ENCODE results near the gene COX4I1. TPM values are rescaled to one million over a fixed set of nuclear protein-coding genes. Genes with fewer than 3 reads are reported as not detected.

COX4I1 gene
- total and polyA plus RNA-seq, 7 experiments from 2014 or later, result 479 to 1,303 (median 677) TPM

GRCh38 chr16:85794696-85795095 is 4.8 kb upstream of the COX4I1 start:
- Histone ChIP-seq H3K27me3 (ENCODE audit: control insufficient read depth in 2 of 2, insufficient read depth in 2 of 2, low read length in 2 of 2) (no peaks in the 10 kb centered on the region), H3K4me1 (ENCODE audit: control insufficient read depth in 2 of 2, insufficient read depth in 2 of 2, low read length in 2 of 2) (peaks cover 16 to 22% of the 10 kb centered on the region in 2 donors), H3K9me3 (ENCODE audit: control insufficient read depth in 2 of 3, low read length in 3 of 3) (no peaks in the 10 kb centered on the region), H3K27ac (ENCODE audit: low read depth, low read length) (no peak overlapping the region), H3K4me3 (ENCODE audit: low read length) (no peak overlapping the region), H3K36me3 (ENCODE audit: control insufficient read depth in 2 of 3, insufficient read depth in 3 of 3, low read length in 3 of 3) (peaks cover 0 to 65% (median 5%) of the 10 kb centered on the region in 3 experiments)
- ATAC-seq (no peak), DNase-seq (no peak)
- Mint-ChIP-seq H3K27me3 (no peaks in the 10 kb centered on the region), H3K36me3 (peaks cover 18 to 64% (median 39%) of the 10 kb centered on the region in 5 donors), H3K4me3 (no peak overlapping the region), H3K4me1 (peaks cover 32 to 83% (median 71%) of the 10 kb centered on the region in 7 donors), H3K27ac (peak overlapping the region in 3 of 9 donors; percentile 21 to 47 (median 25)), H3K9me3 (peaks cover 0 to 5% (median 0%) of the 10 kb centered on the region in 11 donors)
- intact Hi-C loops (cut with micrococcal nuclease), result loop anchor here in 1 of 2 donors (5.0 kb wide), 3 partner anchors 107 to 767 kb away; partner anchors contain the start of genes GINS2 and KIAA0513
- ChIA-PET POLR2A (no interaction called here), CTCF (no interaction called here)

- Histone ChIP-seq H3K4me1 (ENCODE audit: control insufficient read depth in 2 of 2, insufficient read depth in 2 of 2, low read length in 2 of 2) (peaks cover 18 to 26% of the 10 kb centered on the region in 2 donors), H3K36me3 (ENCODE audit: control insufficient read depth in 2 of 3, insufficient read depth in 3 of 3, low read length in 3 of 3) (peaks cover 0 to 68% (median 5%) of the 10 kb centered on the region in 3 experiments), H3K9me3 (ENCODE audit: control insufficient read depth in 2 of 3, low read length in 3 of 3) (no peaks in the 10 kb centered on the region), H3K27ac (ENCODE audit: low read depth, low read length) (no peak overlapping the region), H3K4me3 (ENCODE audit: low read length) (no peak overlapping the region), H3K27me3 (ENCODE audit: control insufficient read depth in 2 of 2, insufficient read depth in 2 of 2, low read length in 2 of 2) (no peaks in the 10 kb centered on the region)
- peak overlapping the region in 3 of 10 donors; percentile 61 to 90 (median 75) for H3K4me3 Mint-ChIP-seq
- peak overlapping the region in 6 of 9 donors; percentile 16 to 57 (median 34) for H3K27ac Mint-ChIP-seq
- H3K9me3 Mint-ChIP-seq, result peaks cover 0 to 5% (median 0%) of the 10 kb centered on the region in 11 donors
- CTCF ChIA-PET, result no interaction called here
- POLR2A ChIA-PET, result no interaction called here
- peaks cover 35 to 84% (median 72%) of the 10 kb centered on the region in 7 donors for H3K4me1 Mint-ChIP-seq
- H3K36me3 Mint-ChIP-seq, result peaks cover 17 to 53% (median 36%) of the 10 kb centered on the region in 5 donors
- intact Hi-C loops (cut with micrococcal nuclease), result loop anchor here in 1 of 2 donors (5.0 kb wide), 3 partner anchors 109 to 769 kb away; partner anchors contain the start of genes GINS2 and KIAA0513
- DNase-seq (no peak), ATAC-seq (no peak)
- no peaks in the 10 kb centered on the region for H3K27me3 Mint-ChIP-seq
Measured at GRCh38 chr16:85796152-85796551, 3.3 kb upstream of the COX4I1 start.

GRCh38 chr16:85796599-85796998 is 2.9 kb upstream of the COX4I1 start:
- CTCF ChIA-PET, result no interaction called here
- intact Hi-C loops (cut with micrococcal nuclease), result loop anchor here in 1 of 2 donors (5.0 kb wide), 3 partner anchors 109 to 769 kb away; partner anchors contain the start of genes GINS2 and KIAA0513
- peak overlapping the region in 5 of 9 donors; percentile 29 to 57 (median 51) for H3K27ac Mint-ChIP-seq

GRCh38 chr16:85798283-85798776 is 1.2 kb upstream of the COX4I1 start:
- peak overlapping the region; percentile 25 to 90 (median 57) for H3K27ac Mint-ChIP-seq
- peak overlapping the region; percentile 81 for H3K4me3 ChIP-seq (ENCODE audit: low read length)
- peaks cover 18 to 26% of the 10 kb centered on the region in 2 donors for H3K4me1 ChIP-seq (ENCODE audit: control insufficient read depth in 2 of 2, insufficient read depth in 2 of 2, low read length in 2 of 2)
- no peak for ATAC-seq
- peaks cover 0 to 2% (median 0%) of the 10 kb centered on the region in 11 donors for H3K9me3 Mint-ChIP-seq
- H3K4me3 Mint-ChIP-seq, result peak overlapping the region; percentile 82 to 94 (median 88)
- DNase-seq, result no peak
- ChIA-PET POLR2A (interaction anchor here (0.5 kb wide), 1 partner anchor 9 kb away, joined by 4 read pairs; no protein-coding TSS in a partner anchor), CTCF (interaction anchor here (0.7 kb wide), 1 partner anchor 520 kb away, joined by 3 read pairs; no protein-coding TSS in a partner anchor)
- intact Hi-C loops (cut with micrococcal nuclease), result loop anchor here (2.0 to 5.0 kb wide), 5 partner anchors 64 to 771 kb away; partner anchors contain the start of genes GINS2 (in 1 of the 2), GSE1 (in 1 of the 2) and KIAA0513 (in 1 of the 2)
- no peaks in the 10 kb centered on the region for H3K27me3 ChIP-seq (ENCODE audit: control insufficient read depth in 2 of 2, insufficient read depth in 2 of 2, low read length in 2 of 2)
- H3K4me1 Mint-ChIP-seq, result peaks cover 37 to 80% (median 66%) of the 10 kb centered on the region in 7 donors
- H3K27ac ChIP-seq (ENCODE audit: low read depth, low read length), result peak overlapping the region; percentile 99
- peaks cover 20 to 51% (median 28%) of the 10 kb centered on the region in 5 donors for H3K36me3 Mint-ChIP-seq
- peaks cover 0 to 69% (median 0%) of the 10 kb centered on the region in 3 experiments for H3K36me3 ChIP-seq (ENCODE audit: control insufficient read depth in 2 of 3, insufficient read depth in 3 of 3, low read length in 3 of 3)
- no peaks in the 10 kb centered on the region for H3K9me3 ChIP-seq (ENCODE audit: control insufficient read depth in 2 of 3, low read length in 3 of 3)
- no peaks in the 10 kb centered on the region for H3K27me3 Mint-ChIP-seq

More at GRCh38 chr16:85796599-85796998, 2.9 kb upstream of the COX4I1 start:
- peaks cover 0 to 4% (median 0%) of the 10 kb centered on the region in 11 donors for H3K9me3 Mint-ChIP-seq
- Histone ChIP-seq H3K4me3 (ENCODE audit: low read length) (no peak overlapping the region), H3K9me3 (ENCODE audit: control insufficient read depth in 2 of 3, low read length in 3 of 3) (no peaks in the 10 kb centered on the region), H3K36me3 (ENCODE audit: control insufficient read depth in 2 of 3, insufficient read depth in 3 of 3, low read length in 3 of 3) (peaks cover 0 to 69% (median 5%) of the 10 kb centered on the region in 3 experiments), H3K27ac (ENCODE audit: low read depth, low read length) (no peak overlapping the region), H3K27me3 (ENCODE audit: control insufficient read depth in 2 of 2, insufficient read depth in 2 of 2, low read length in 2 of 2) (no peaks in the 10 kb centered on the region), H3K4me1 (ENCODE audit: control insufficient read depth in 2 of 2, insufficient read depth in 2 of 2, low read length in 2 of 2) (peaks cover 18 to 26% of the 10 kb centered on the region in 2 donors)
- H3K4me1 Mint-ChIP-seq, result peaks cover 37 to 84% (median 72%) of the 10 kb centered on the region in 7 donors
- H3K27me3 Mint-ChIP-seq, result no peaks in the 10 kb centered on the region
- POLR2A ChIA-PET, result interaction anchor here (0.5 kb wide), 1 partner anchor 101 kb away, joined by 3 read pairs; no protein-coding TSS in a partner anchor
- H3K4me3 Mint-ChIP-seq, result peak overlapping the region in 7 of 10 donors; percentile 9 to 94 (median 87)
- peaks cover 18 to 53% (median 35%) of the 10 kb centered on the region in 5 donors for H3K36me3 Mint-ChIP-seq
- DNase-seq, result no peak
- ATAC-seq, result no peak

- peaks cover 0 to 70% (median 3%) of the 10 kb centered on the region in 3 experiments for H3K36me3 ChIP-seq (ENCODE audit: control insufficient read depth in 2 of 3, insufficient read depth in 3 of 3, low read length in 3 of 3)
- ChIA-PET POLR2A (interaction anchor here (0.5 kb wide), 1 partner anchor 9 kb away, joined by 4 read pairs; no protein-coding TSS in a partner anchor), CTCF (no interaction called here)
- H3K9me3 ChIP-seq (ENCODE audit: control insufficient read depth in 2 of 3, low read length in 3 of 3), result no peaks in the 10 kb centered on the region
- H3K27ac Mint-ChIP-seq, result peak overlapping the region; percentile 84 to 97 (median 94)
- no peaks in the 10 kb centered on the region for H3K27me3 ChIP-seq (ENCODE audit: control insufficient read depth in 2 of 2, insufficient read depth in 2 of 2, low read length in 2 of 2)
- H3K36me3 Mint-ChIP-seq, result peaks cover 26 to 53% (median 31%) of the 10 kb centered on the region in 5 donors
- peaks cover 0 to 2% (median 0%) of the 10 kb centered on the region in 11 donors for H3K9me3 Mint-ChIP-seq
- peak overlapping the region; percentile 99 for H3K27ac ChIP-seq (ENCODE audit: low read depth, low read length)
- peaks cover 37 to 80% (median 67%) of the 10 kb centered on the region in 7 donors for H3K4me1 Mint-ChIP-seq
- peak in 5 of 9 donors; percentile 17 to 48 (median 28) for DNase-seq
- H3K4me3 ChIP-seq (ENCODE audit: low read length), result peak overlapping the region; percentile 81
- intact Hi-C loops (cut with micrococcal nuclease), result loop anchor here (1.0 to 5.0 kb wide), 11 partner anchors 9 to 772 kb away; partner anchors contain the start of genes GINS2 (in 1 of the 2), GSE1 (in 1 of the 2) and KIAA0513 (in 1 of the 2)
- ATAC-seq, result peak; percentile 31
- H3K27me3 Mint-ChIP-seq, result no peaks in the 10 kb centered on the region
- H3K4me3 Mint-ChIP-seq, result peak overlapping the region; percentile 86 to 94 (median 90)
- H3K4me1 ChIP-seq (ENCODE audit: control insufficient read depth in 2 of 2, insufficient read depth in 2 of 2, low read length in 2 of 2), result peaks cover 18 to 26% of the 10 kb centered on the region in 2 donors
Measured at GRCh38 chr16:85798901-85799496, 496 bp upstream of the COX4I1 start.

GRCh38 chr16:85800321-85800669 is 800 bp downstream of the COX4I1 start:
- H3K27ac ChIP-seq (ENCODE audit: low read depth, low read length), result peak overlapping the region; percentile 99
- DNase-seq (peak in 1 of 9 donors; percentile 72), ATAC-seq (peak; percentile 37)
- Mint-ChIP-seq H3K4me1 (peaks cover 37 to 72% (median 62%) of the 10 kb centered on the region in 7 donors), H3K36me3 (peaks cover 30 to 49% (median 36%) of the 10 kb centered on the region in 5 donors), H3K27me3 (no peaks in the 10 kb centered on the region), H3K27ac (peak overlapping the region; percentile 90 to 98 (median 95)), H3K9me3 (peaks cover 0 to 2% (median 0%) of the 10 kb centered on the region in 11 donors), H3K4me3 (peak overlapping the region; percentile 83 to 92 (median 88))
- H3K4me3 ChIP-seq (ENCODE audit: low read length), result peak overlapping the region; percentile 81
- no peaks in the 10 kb centered on the region for H3K27me3 ChIP-seq (ENCODE audit: control insufficient read depth in 2 of 2, insufficient read depth in 2 of 2, low read length in 2 of 2)
- H3K9me3 ChIP-seq (ENCODE audit: control insufficient read depth in 2 of 3, low read length in 3 of 3), result no peaks in the 10 kb centered on the region
- peaks cover under 1 to 69% (median 5%) of the 10 kb centered on the region in 3 experiments for H3K36me3 ChIP-seq (ENCODE audit: control insufficient read depth in 2 of 3, insufficient read depth in 3 of 3, low read length in 3 of 3)
- POLR2A ChIA-PET, result interaction anchor here (0.7 to 1.6 kb wide), 2 partner anchors 10 to 124 kb away, joined by 3 read pairs; no protein-coding TSS in a partner anchor
- intact Hi-C loops (cut with micrococcal nuclease), result loop anchor here in 1 of 2 donors (1.0 to 5.0 kb wide), 2 partner anchors 19 to 97 kb away; partner anchors contain the start of gene IRF8
- CTCF ChIA-PET, result no interaction called here
- H3K4me1 ChIP-seq (ENCODE audit: control insufficient read depth in 2 of 2, insufficient read depth in 2 of 2, low read length in 2 of 2), result peaks cover 18 to 26% of the 10 kb centered on the region in 2 donors
